Right lobe of liver (tissue), 6 donors: ENCODE data around the gene TIMP3. TPM values are rescaled to one million over a fixed set of nuclear protein-coding genes. Genes with fewer than 3 reads are reported as not detected.

ENCODE experiments used
- ATAC-seq, 4 donors: fragments of 200-7000 bp; cut with Tn5 transposase; one replicate each; pipeline ENCODE4 v1.9.1; 2020; ENCODE audit warnings: mild to moderate bottlenecking in 4 of 4, moderate library complexity in 4 of 4
- DNase-seq, 3 donors: peaks; one replicate each; pipeline ENCODE4 v3.0.0-alpha.2; 2020
- H3K27ac ChIP-seq, 3 donors: fragments of 200-600 bp; one replicate each; pipeline ENCODE4 v1.8.0; 2022
- H3K27me3 ChIP-seq, 2 donors: fragments of 200-600 bp; one replicate each; pipeline ENCODE4 v1.8.0; 2022
- H3K36me3 ChIP-seq, 4 donors: fragments of 200-600 bp; sonication (generic) in 1 of 4; one replicate each; pipeline versions ENCODE4 v1.5.1 to v1.8.0; 2017 to 2022; ENCODE audit warnings: control low read depth in 1 of 4
- H3K4me1 ChIP-seq, 4 donors: fragments of 200-600 bp; sonication (generic) in 1 of 4; one replicate each; pipeline versions ENCODE4 v1.5.1 to v1.8.0; 2017 to 2022; ENCODE audit warnings: control low read depth in 1 of 4
- H3K4me3 ChIP-seq, 3 donors: fragments of 200-600 bp; one replicate each; pipeline ENCODE4 v1.8.0; 2022
- H3K9me3 ChIP-seq, 4 donors: fragments of 200-600 bp; sonication (generic) in 1 of 4; one replicate each; pipeline versions ENCODE4 v1.5.1 to v1.8.0; 2017 to 2022; ENCODE audit warnings: control low read depth in 1 of 4
- POLR2A ChIP-seq: fragments of 450-650 bp; IDR thresholded peaks from one replicate; pipeline ENCODE4 v1.6.1; 2017; ENCODE audit warnings: antibody characterized with exemption, mild to moderate bottlenecking
- WGBS: methylation state at CpG from one replicate; pipeline ENCODE4 v1.1.6; 2018; ENCODE audit warnings: low coverage, low lambda C conversion rate; ENCODE audit not compliant: insufficient coverage; ENCODE audit errors: missing lambda C conversion rate; 5-methylcytosine and 5-hydroxymethylcytosine counted together
- intact Hi-C, 2 donors: fragments of 100-400 bp; cut with DNase I; formaldehyde crosslinking; loops; one replicate each; pipeline versions ENCODE4 v1.11.2 to v1.14.1; 2022
- total RNA-seq, 6 experiments: library from RNA; depleted of rRNA in 2 of 6; stranded (reverse); fragments of >200 nt in 2 of 6; fragmentation: NEBNext Ultra II Directional in 3 of 6; extraction: Animal tissue kit (Norgen Biotek cat#: 25700) in 3 of 6; gene quantifications; one replicate each; pipeline versions ENCODE4 v1.1.0 to v1.2.4, GENCODE V29; 2016 to 2023
- TF ChIP-seq, protein P1 (sequence below), 4 donors: fragments of 200-600 bp in 3 of 4; fragments of 450-650 bp in 1 of 4; IDR thresholded peaks; one replicate each; pipeline versions ENCODE4 v1.5.1 to v1.8.0; 2016 to 2022; ENCODE audit warnings: antibody characterized with exemption in 4 of 4, mild to moderate bottlenecking in 2 of 4
- donor health status: DM: no; HTN: yes; CAD: no.
- donor health status: DM: no; HTN: no; CAD: no.
- donor health status: DM: no; HTN: no; CAD: no.
- donor health status: DM: no; HTN: yes; CAD: no.
- donor health status: DM: no; HTN: yes; CAD: no.

Gene TIMP3
- total RNA-seq, 6 experiments from 2014 or later, result 21.9 to 58.6 (median 52.7) TPM

DNA sequence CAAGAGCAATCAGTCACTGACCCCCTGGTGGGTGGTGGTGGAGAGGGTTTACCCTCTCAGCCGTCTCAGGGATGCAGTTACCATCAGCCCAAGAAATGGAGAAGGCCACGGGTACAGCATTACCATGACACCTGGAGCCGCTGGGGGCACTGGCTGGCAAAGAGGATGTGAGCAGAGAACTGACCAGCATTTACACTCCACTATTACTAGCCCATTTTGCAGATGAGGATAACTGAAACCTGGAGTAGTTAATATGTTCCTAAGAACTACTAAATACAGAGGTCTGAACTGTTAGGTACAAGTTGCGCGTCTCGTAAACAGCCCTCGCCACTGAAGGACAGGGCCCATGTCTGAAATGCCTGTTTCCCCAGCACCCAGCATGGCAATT is 79.0 kb downstream of the TIMP3 start:
- intact Hi-C loops, result no loop called here
- Histone ChIP-seq H3K9me3 (no peaks in the 10 kb centered on the region), H3K4me3 (no peak overlapping the region), H3K36me3 (no peaks in the 10 kb centered on the region), H3K4me1 (no peaks in the 10 kb centered on the region), H3K27ac (no peak overlapping the region), H3K27me3 (no peaks in the 10 kb centered on the region)
- ATAC-seq (no peak), DNase-seq (no peak)
- WGBS, result 78% methylated on average over 6 of the region's 7 CpGs
- TF ChIP-seq POLR2A, result no peak
- TF ChIP-seq, protein P1, sequence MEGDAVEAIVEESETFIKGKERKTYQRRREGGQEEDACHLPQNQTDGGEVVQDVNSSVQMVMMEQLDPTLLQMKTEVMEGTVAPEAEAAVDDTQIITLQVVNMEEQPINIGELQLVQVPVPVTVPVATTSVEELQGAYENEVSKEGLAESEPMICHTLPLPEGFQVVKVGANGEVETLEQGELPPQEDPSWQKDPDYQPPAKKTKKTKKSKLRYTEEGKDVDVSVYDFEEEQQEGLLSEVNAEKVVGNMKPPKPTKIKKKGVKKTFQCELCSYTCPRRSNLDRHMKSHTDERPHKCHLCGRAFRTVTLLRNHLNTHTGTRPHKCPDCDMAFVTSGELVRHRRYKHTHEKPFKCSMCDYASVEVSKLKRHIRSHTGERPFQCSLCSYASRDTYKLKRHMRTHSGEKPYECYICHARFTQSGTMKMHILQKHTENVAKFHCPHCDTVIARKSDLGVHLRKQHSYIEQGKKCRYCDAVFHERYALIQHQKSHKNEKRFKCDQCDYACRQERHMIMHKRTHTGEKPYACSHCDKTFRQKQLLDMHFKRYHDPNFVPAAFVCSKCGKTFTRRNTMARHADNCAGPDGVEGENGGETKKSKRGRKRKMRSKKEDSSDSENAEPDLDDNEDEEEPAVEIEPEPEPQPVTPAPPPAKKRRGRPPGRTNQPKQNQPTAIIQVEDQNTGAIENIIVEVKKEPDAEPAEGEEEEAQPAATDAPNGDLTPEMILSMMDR (IDR thresholded peaks at IDR 0.05), result no peak

DNA sequence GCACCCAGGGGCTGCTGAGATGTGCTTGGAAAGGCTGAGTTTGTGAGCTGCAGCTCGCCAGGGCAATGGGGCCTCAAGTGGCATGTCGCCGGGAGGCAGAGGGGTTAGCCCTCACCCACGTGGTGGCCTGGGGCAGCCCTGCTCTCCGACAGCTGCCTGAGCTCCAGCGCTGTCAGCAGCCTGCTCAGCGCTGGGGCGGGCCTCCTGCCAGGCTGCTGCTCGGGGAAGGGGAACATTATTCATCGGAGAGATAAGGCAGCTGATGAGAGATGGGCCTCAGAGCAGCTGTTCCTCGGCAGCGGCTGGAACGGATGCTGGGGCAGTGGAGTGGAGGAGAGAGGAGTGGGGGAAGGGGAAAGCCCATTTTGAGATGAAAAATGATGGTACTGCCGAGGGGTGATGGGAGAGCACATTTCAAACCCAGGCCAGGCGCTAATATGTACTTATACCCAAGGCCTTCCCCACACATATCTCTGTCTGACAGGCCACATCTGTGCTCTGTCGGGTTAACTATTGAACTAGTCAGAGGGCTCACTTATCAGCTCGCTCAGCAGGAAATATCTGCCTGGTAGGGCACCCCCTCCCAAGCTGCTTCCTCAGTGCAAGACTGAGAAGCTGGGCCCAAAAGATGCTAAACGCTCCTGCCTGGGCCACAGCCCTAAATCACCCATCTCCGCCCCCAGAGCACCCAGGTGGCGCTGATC is 79.5 kb downstream of the TIMP3 start:
- Histone ChIP-seq H3K9me3 (no peaks in the 10 kb centered on the region), H3K36me3 (no peaks in the 10 kb centered on the region), H3K27ac (no peak overlapping the region), H3K4me1 (no peaks in the 10 kb centered on the region), H3K4me3 (no peak overlapping the region), H3K27me3 (no peaks in the 10 kb centered on the region)
- ATAC-seq (peak; percentile 77 to 88 (median 82)), DNase-seq (peak; percentile 58 to 65 (median 60))
- intact Hi-C loops, result no loop called here
- 50% methylated on average over 13 of the region's 20 CpGs for WGBS
- no peak for TF ChIP-seq POLR2A
- TF ChIP-seq, protein P1 (IDR thresholded peaks at IDR 0.05), result no peak

DNA sequence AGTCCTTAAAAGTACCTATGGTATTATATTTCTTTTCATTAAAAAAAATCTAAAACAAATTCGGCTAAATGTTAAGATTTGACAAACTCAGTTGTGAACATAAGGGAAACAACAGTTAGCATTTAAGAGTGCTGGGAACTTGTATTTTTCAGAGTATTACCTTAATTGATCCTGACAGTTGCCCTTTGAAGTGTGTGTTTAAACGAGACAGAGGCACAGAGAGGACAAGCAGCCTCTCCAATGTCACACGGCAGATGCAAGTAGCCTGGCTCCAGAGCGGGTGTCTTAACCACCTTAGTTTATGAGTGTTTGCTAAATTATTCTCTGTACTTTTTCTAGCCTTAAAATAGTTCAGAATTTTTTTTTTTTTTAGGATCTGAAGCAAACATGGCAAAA is 80.9 kb downstream of the TIMP3 start:
- Histone ChIP-seq H3K27ac (no peak overlapping the region), H3K4me1 (no peaks in the 10 kb centered on the region), H3K4me3 (no peak overlapping the region), H3K27me3 (no peaks in the 10 kb centered on the region), H3K36me3 (no peaks in the 10 kb centered on the region), H3K9me3 (no peaks in the 10 kb centered on the region)
- TF ChIP-seq, protein P1 (IDR thresholded peaks at IDR 0.05), result no peak
- intact Hi-C loops, result no loop called here
- ATAC-seq (no peak), DNase-seq (no peak)
- WGBS, result 45% methylated on average over 4 of the region's 4 CpGs

DNA sequence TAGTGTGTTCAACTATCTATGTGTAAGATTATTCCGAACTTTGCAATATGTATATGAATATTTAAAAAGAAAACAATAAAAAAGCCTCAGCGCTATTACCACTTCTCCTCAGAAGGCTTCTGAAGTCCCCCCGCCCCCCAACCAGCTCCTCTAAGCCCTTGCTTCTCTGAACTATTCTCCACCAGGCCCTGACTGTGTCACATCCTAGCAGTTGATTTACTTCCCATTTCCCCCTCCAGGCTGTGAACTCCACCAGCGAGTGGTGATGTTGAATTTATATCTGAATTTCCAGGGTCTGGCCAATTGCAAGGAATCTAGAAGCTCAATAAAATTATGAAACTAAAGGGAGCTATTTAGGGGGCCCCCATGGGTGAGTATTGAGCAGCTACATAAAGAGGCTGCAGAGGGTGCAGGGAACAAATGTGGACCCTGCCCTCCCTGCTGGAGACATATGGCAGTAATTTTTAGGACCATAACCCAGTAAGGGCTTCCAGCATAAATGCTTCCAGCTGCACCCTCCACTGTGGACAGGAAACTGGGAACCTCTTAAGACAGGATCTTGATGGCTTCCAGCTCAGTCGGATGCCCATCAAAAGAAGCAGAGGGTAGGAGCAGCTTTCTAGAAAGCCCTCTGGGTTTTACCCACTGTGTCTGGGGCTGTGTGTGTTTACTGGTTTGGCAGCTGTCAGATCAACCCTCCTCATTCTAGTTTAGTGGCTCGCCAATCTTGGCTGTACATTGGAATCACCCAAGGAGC is 81.4 kb downstream of the TIMP3 start:
- Histone ChIP-seq H3K36me3 (no peaks in the 10 kb centered on the region), H3K4me3 (no peak overlapping the region), H3K4me1 (no peaks in the 10 kb centered on the region), H3K9me3 (no peaks in the 10 kb centered on the region), H3K27ac (no peak overlapping the region), H3K27me3 (no peaks in the 10 kb centered on the region)
- ATAC-seq (no peak), DNase-seq (no peak)
- TF ChIP-seq, protein P1 (IDR thresholded peaks at IDR 0.05), result no peak
- no peak for TF ChIP-seq POLR2A
- 55% methylated on average over 6 of the region's 6 CpGs for WGBS
- intact Hi-C loops, result no loop called here
